Activated naive CD4-positive, alpha-beta T cell treated with anti-CD3 and anti-CD28 coated beads, Interleukin-2, amount 50 U/mL, for 24 hours (primary cell): Measurements from ENCODE around the gene SEMA4D.

Experiments
- H3K27ac Mint-ChIP-seq: one replicate; pipeline ENCODE4 v1.8.0; 2021; ENCODE audit warnings: mild to moderate bottlenecking, mixed read lengths
- H3K27me3 Mint-ChIP-seq: one replicate; pipeline ENCODE4 v1.8.0; 2021; ENCODE audit warnings: mixed read lengths
- H3K36me3 Mint-ChIP-seq: one replicate; pipeline ENCODE4 v1.8.0; 2021; ENCODE audit warnings: mixed read lengths
- H3K4me1 Mint-ChIP-seq: one replicate; pipeline ENCODE4 v1.8.0; 2021; ENCODE audit warnings: mixed read lengths
- H3K4me3 Mint-ChIP-seq: one replicate; pipeline ENCODE4 v1.8.0; 2021; ENCODE audit warnings: mild to moderate bottlenecking, mixed read lengths
- H3K9me3 Mint-ChIP-seq: one replicate; pipeline ENCODE4 v1.8.0; 2021; ENCODE audit warnings: mixed read lengths

The SEMA4D gene

GRCh38 chr9:89497257-89497963, 503 bp downstream of the SEMA4D start:
- H3K27me3 Mint-ChIP-seq = no peaks in the 10 kb centered on the region
- H3K4me3 Mint-ChIP-seq = peak overlapping the region; percentile 94
- H3K36me3 Mint-ChIP-seq = peaks cover 3% of the 10 kb centered on the region
- H3K9me3 Mint-ChIP-seq = no peaks in the 10 kb centered on the region
- H3K27ac Mint-ChIP-seq = peak overlapping the region; percentile 90
- peaks cover 84% of the 10 kb centered on the region for H3K4me1 Mint-ChIP-seq

- Mint-ChIP-seq H3K27ac (peak overlapping the region; percentile 90), H3K36me3 (peaks cover 7% of the 10 kb centered on the region), H3K9me3 (no peaks in the 10 kb centered on the region), H3K4me3 (peak overlapping the region; percentile 94), H3K4me1 (peaks cover 84% of the 10 kb centered on the region), H3K27me3 (no peaks in the 10 kb centered on the region)
Measured at GRCh38 chr9:89496645-89497256, 1.2 kb downstream of the SEMA4D start.

- Mint-ChIP-seq H3K36me3 (peaks cover 10% of the 10 kb centered on the region), H3K27ac (peak overlapping the region; percentile 90)
Measured at GRCh38 chr9:89495824-89496560, 1.9 kb downstream of the SEMA4D start.

GRCh38 chr9:89494199-89494598, 3.7 kb downstream of the SEMA4D start:
- peaks cover 84% of the 10 kb centered on the region for H3K4me1 Mint-ChIP-seq
- no peaks in the 10 kb centered on the region for H3K27me3 Mint-ChIP-seq

More at GRCh38 chr9:89495824-89496560, 1.9 kb downstream of the SEMA4D start:
- Mint-ChIP-seq H3K27me3 (no peaks in the 10 kb centered on the region), H3K4me1 (peaks cover 84% of the 10 kb centered on the region), H3K4me3 (peak overlapping the region; percentile 94), H3K9me3 (no peaks in the 10 kb centered on the region)

GRCh38 chr9:89493671-89494070, 4.2 kb downstream of the SEMA4D start:
- H3K27ac Mint-ChIP-seq = peak overlapping the region; percentile 78
- peaks cover 20% of the 10 kb centered on the region for H3K36me3 Mint-ChIP-seq
- peak overlapping the region; percentile 94 for H3K4me3 Mint-ChIP-seq
- no peaks in the 10 kb centered on the region for H3K27me3 Mint-ChIP-seq
- H3K9me3 Mint-ChIP-seq = peaks cover 4% of the 10 kb centered on the region
- H3K4me1 Mint-ChIP-seq = peaks cover 84% of the 10 kb centered on the region

More at GRCh38 chr9:89494199-89494598, 3.7 kb downstream of the SEMA4D start:
- Mint-ChIP-seq H3K4me3 (peak overlapping the region; percentile 94), H3K9me3 (no peaks in the 10 kb centered on the region), H3K36me3 (peaks cover 16% of the 10 kb centered on the region), H3K27ac (peak overlapping the region; percentile 78)

GRCh38 chr9:89493181-89493580, 4.7 kb downstream of the SEMA4D start:
- Mint-ChIP-seq H3K27me3 (no peaks in the 10 kb centered on the region), H3K36me3 (peaks cover 21% of the 10 kb centered on the region), H3K9me3 (peaks cover 4% of the 10 kb centered on the region), H3K4me3 (peak overlapping the region; percentile 94), H3K4me1 (peaks cover 83% of the 10 kb centered on the region), H3K27ac (peak overlapping the region; percentile 78)

- peak overlapping the region; percentile 83 for H3K27ac Mint-ChIP-seq
- peaks cover 87% of the 10 kb centered on the region for H3K4me1 Mint-ChIP-seq
- H3K4me3 Mint-ChIP-seq = peak overlapping the region; percentile 77
- H3K36me3 Mint-ChIP-seq = peaks cover 24% of the 10 kb centered on the region
- peaks cover 4% of the 10 kb centered on the region for H3K9me3 Mint-ChIP-seq
- no peaks in the 10 kb centered on the region for H3K27me3 Mint-ChIP-seq
Measured at GRCh38 chr9:89492586-89492985, 5.3 kb downstream of the SEMA4D start.

- H3K27me3 Mint-ChIP-seq = no peaks in the 10 kb centered on the region
- peak overlapping the region; percentile 83 for H3K27ac Mint-ChIP-seq
- H3K36me3 Mint-ChIP-seq = peaks cover 26% of the 10 kb centered on the region
- peak overlapping the region; percentile 77 for H3K4me3 Mint-ChIP-seq
- peaks cover 4% of the 10 kb centered on the region for H3K9me3 Mint-ChIP-seq
- H3K4me1 Mint-ChIP-seq = peaks cover 95% of the 10 kb centered on the region
Measured at GRCh38 chr9:89491694-89492093, 6.2 kb downstream of the SEMA4D start.

- H3K27ac Mint-ChIP-seq = peak overlapping the region; percentile 97
- peaks cover 4% of the 10 kb centered on the region for H3K9me3 Mint-ChIP-seq
- H3K4me3 Mint-ChIP-seq = peak overlapping the region; percentile 88
- H3K36me3 Mint-ChIP-seq = peaks cover 29% of the 10 kb centered on the region
- H3K4me1 Mint-ChIP-seq = peaks cover 96% of the 10 kb centered on the region
- H3K27me3 Mint-ChIP-seq = no peaks in the 10 kb centered on the region
Measured at GRCh38 chr9:89489548-89490530, 8.1 kb downstream of the SEMA4D start.

GRCh38 chr9:89488936-89489335, 9.0 kb downstream of the SEMA4D start:
- no peaks in the 10 kb centered on the region for H3K27me3 Mint-ChIP-seq
- H3K27ac Mint-ChIP-seq = peak overlapping the region; percentile 97
- H3K4me1 Mint-ChIP-seq = peaks cover 95% of the 10 kb centered on the region
- peaks cover 4% of the 10 kb centered on the region for H3K9me3 Mint-ChIP-seq
- peak overlapping the region; percentile 88 for H3K4me3 Mint-ChIP-seq
- peaks cover 32% of the 10 kb centered on the region for H3K36me3 Mint-ChIP-seq

- peak overlapping the region; percentile 43 for H3K4me3 Mint-ChIP-seq
- H3K4me1 Mint-ChIP-seq = peaks cover 94% of the 10 kb centered on the region
- H3K36me3 Mint-ChIP-seq = peaks cover 32% of the 10 kb centered on the region
- H3K27me3 Mint-ChIP-seq = no peaks in the 10 kb centered on the region
- H3K27ac Mint-ChIP-seq = peak overlapping the region; percentile 80
- H3K9me3 Mint-ChIP-seq = peaks cover 4% of the 10 kb centered on the region
Measured at GRCh38 chr9:89488131-89488530, 9.8 kb downstream of the SEMA4D start.

GRCh38 chr9:89486681-89487080, 11.2 kb downstream of the SEMA4D start:
- Mint-ChIP-seq H3K36me3 (peaks cover 26% of the 10 kb centered on the region), H3K27ac (peak overlapping the region; percentile 76), H3K4me1 (peaks cover 94% of the 10 kb centered on the region), H3K4me3 (peak overlapping the region; percentile 44), H3K9me3 (peaks cover 4% of the 10 kb centered on the region), H3K27me3 (no peaks in the 10 kb centered on the region)

- Mint-ChIP-seq H3K4me1 (peaks cover 88% of the 10 kb centered on the region), H3K9me3 (peaks cover 4% of the 10 kb centered on the region), H3K4me3 (peak overlapping the region; percentile 83), H3K36me3 (peaks cover 23% of the 10 kb centered on the region), H3K27ac (peak overlapping the region; percentile 90), H3K27me3 (no peaks in the 10 kb centered on the region)
Measured at GRCh38 chr9:89484475-89485404, 13.2 kb downstream of the SEMA4D start.
